IMR-90 (cell line): ENCODE data around the gene TMEM45A.

ENCODE experiments used
- CEBPB ChIP-seq: IDR thresholded peaks from 2 replicates; pipeline ENCODE4 v1.6.1; 2012; ENCODE audit warnings: low read depth, low read length, improper control_type of control experiment
- CHD1 ChIP-seq: IDR thresholded peaks from 2 replicates; pipeline ENCODE4 v1.6.1; 2012; ENCODE audit warnings: low read depth, low read length, improper control_type of control experiment
- CTCF ChIP-seq: conservative IDR thresholded peaks from 2 replicates; pipeline ENCODE4 v1.5.1; 2012; ENCODE audit warnings: mild to moderate bottlenecking, low read depth, low read length, improper control_type of control experiment
- ELK1 ChIP-seq: fragments of 150-350 bp; IDR thresholded peaks from 2 replicates; pipeline ENCODE4 v1.6.1; 2016; ENCODE audit warnings: low read depth, mild to moderate bottlenecking, low read length, moderate library complexity, borderline replicate concordance
- FOS ChIP-seq: fragments of 150-350 bp; IDR thresholded peaks from 2 replicates; pipeline ENCODE4 v1.6.1; 2016; ENCODE audit warnings: low read depth, low read length
- MAZ ChIP-seq: IDR thresholded peaks from 2 replicates; pipeline ENCODE4 v1.6.1; 2012; ENCODE audit warnings: low read depth, mild to moderate bottlenecking, low read length, improper control_type of control experiment, moderate library complexity, borderline replicate concordance
- NFE2L2 ChIP-seq: fragments of 150-350 bp; IDR thresholded peaks from 2 replicates; pipeline ENCODE4 v1.6.1; 2016; ENCODE audit warnings: low read depth, mild to moderate bottlenecking, low read length
- POLR2A ChIP-seq: IDR thresholded peaks from 2 replicates; pipeline ENCODE4 v1.6.1; 2012; ENCODE audit warnings: mild to moderate bottlenecking, low read depth, low read length
- RFX5 ChIP-seq: IDR thresholded peaks from 2 replicates; pipeline ENCODE4 v1.8.0; 2012; ENCODE audit warnings: low read depth, mild to moderate bottlenecking, low read length, moderate library complexity
- USF2 ChIP-seq: fragments of 150-350 bp; IDR thresholded peaks from 2 replicates; pipeline ENCODE4 v1.6.1; 2017; ENCODE audit warnings: mild to moderate bottlenecking, antibody characterized with exemption, low read length, low read depth

DNA sequence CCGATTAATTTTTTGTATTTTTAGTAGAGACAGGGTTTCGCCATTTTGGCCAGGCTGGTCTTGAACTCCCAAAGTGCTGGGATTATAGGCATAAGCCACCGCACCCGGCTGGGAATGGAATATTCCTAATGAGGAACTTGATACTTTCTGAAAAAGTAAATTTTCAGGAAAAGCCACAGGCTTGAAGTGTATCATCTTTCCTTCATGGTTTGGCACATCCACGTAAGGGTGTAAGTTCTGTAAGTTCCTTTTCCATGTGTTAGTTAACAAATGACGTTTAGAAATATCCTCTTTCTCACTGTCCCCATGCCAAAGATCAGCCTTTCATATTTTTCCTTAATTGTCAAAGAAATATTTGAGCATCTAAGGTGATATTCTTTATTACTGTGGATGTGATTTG, 24.9 kb downstream of the TMEM45A start:
- TF ChIP-seq CTCF = no peak
- TF ChIP-seq USF2 = no peak
- TF ChIP-seq NFE2L2 = no peak
- TF ChIP-seq ELK1 = no peak
- no peak for TF ChIP-seq POLR2A
- TF ChIP-seq FOS = no peak
- TF ChIP-seq RFX5 = no peak
- TF ChIP-seq CEBPB = no peak
- no peak for TF ChIP-seq MAZ
- TF ChIP-seq CHD1 = no peak
